ENCODE results near the gene FLRT2.

The FLRT2 gene

DNA sequence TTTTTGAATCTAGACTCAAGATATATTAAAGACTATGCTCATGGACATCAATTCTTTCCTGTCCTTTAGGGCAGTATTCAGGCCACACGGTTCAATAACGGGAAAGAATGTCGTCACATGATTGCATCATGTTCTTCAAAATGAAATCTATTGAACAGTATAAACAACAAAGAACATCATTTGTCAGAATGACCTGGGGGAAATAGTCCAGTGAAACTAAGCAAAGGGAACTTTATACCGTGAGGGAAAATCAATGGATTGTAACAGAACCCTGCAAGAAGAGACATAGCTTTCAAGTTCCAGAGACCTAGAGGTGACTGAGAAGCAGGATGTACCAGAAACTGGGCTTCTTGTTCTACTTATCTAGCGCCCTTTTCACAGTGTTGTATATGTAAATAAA lies 32.7 kb downstream of the FLRT2 start:
- no peak for DNase-seq

- DNase-seq = no peak
Measured at GRCh38 chr14:85564841-85565527, 35.0 kb downstream of the FLRT2 start.

GRCh38 chr14:85565862-85566296 lies 35.9 kb downstream of the FLRT2 start:
- no peak for DNase-seq

GRCh38 chr14:85566603-85567002 lies 36.7 kb downstream of the FLRT2 start:
- no peak for DNase-seq

- DNase-seq = no peak
Measured at GRCh38 chr14:85572011-85572410, 42.1 kb downstream of the FLRT2 start.

DNA sequence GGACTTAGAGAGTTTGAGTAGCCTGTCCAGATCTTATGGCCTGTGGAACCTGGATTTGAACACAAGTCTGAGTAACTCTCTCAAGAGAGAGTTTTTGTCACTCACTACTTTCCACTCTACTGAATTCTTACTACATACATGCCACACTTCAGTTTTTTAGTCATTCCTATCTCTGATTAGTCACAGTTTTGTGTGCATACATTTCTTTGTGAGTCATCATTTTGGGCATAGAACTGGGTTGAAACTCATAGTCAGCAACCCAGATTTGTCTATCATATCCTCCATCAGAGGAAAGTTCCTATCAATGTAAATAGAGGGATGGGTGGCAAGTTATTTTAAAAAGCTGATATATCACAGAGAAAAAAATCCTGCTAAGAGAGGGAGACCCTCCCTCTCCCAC lies 42.9 kb downstream of the FLRT2 start:
- no peak for DNase-seq

DNA sequence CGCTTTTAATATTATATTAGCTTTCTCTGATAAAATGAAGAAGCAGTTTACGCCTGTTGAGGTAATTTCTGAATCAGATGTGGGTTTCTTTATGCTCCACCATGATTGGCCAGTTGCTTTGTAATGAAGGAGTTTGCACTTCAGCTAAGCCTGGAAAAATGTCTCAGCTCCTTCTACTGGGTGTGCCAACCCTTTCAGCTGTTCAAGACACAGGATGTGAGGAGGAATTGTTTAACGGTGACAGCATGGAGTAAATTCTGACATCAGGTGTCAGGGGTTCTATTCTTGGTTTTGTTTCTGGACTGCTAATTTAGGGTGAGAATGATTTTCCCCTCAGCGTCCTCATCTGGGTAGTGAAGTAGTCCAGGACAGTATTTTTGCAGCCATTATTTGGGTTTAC lies 43.5 kb downstream of the FLRT2 start:
- DNase-seq = no peak

DNA sequence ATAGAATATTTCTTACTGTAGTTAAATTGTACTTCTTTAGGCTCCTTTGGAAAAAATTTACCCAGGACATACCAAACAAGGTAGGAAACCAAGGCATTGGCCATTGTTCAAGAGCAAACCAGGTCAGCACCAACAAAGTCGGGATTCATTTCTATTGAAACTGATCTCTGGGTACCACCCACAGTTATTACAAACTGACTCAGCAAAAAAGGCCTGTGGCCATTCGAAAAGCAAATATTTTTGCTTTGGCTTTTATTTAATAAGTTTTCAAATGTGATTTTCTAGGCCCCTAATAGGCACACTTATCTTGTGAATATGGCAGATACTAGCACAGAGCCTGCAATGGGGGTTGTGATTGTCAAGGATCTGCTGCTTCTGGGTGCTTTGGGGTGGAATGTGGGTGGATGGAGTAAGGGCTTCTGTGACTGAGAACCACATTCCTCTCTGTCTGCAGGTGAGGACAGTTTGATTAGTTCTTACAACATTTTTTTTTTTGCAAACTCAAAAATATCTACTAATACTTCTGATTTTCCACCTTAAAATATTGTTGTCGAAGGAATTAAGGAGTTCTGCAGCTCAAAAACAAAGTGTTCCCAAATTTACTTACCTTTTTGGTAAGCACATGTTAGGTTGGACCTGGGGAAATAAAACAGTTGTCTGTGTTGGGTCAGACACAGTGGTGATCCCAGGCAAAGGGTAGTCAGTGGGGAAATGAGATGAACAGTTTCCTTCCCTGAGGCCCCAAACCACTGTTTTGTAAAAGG lies 45.1 kb downstream of the FLRT2 start:
- no peak for DNase-seq

DNA sequence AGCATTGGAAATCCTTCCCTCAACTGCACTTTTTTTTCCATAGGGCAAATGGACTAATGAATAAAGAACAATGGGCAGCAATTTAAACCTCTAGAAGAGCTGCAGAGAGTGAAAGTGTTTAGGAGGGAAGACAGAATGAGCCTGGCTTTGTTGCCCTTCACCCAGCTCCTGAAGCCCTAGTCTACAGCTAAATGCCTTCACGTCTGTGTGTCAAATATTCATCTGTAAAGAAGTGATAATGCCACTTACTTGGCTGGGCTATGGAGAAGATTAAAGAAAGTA lies 45.6 kb downstream of the FLRT2 start:
- DNase-seq = no peak

DNA sequence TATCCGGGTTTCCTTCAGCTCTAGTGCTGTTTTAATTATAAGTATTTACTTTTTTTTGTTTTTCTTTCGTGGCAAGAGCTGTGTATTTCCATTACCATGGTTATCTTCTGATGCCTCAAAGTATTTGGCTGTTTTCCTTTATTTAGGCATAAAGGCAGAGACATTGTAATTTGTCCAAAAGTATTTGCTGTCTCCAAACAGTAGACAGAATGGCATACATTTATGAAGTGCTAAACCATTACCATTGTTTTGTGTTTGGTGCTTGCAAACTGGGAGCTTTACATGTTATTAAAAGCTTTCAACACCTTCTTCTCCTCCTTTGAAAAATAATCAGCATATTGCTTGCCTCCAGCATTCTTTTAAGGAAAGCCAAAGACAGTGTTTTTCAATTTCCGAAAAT lies 46.3 kb downstream of the FLRT2 start:
- DNase-seq = no peak

- DNase-seq = no peak
Measured at GRCh38 chr14:85576848-85577542, 47.1 kb downstream of the FLRT2 start.

DNA sequence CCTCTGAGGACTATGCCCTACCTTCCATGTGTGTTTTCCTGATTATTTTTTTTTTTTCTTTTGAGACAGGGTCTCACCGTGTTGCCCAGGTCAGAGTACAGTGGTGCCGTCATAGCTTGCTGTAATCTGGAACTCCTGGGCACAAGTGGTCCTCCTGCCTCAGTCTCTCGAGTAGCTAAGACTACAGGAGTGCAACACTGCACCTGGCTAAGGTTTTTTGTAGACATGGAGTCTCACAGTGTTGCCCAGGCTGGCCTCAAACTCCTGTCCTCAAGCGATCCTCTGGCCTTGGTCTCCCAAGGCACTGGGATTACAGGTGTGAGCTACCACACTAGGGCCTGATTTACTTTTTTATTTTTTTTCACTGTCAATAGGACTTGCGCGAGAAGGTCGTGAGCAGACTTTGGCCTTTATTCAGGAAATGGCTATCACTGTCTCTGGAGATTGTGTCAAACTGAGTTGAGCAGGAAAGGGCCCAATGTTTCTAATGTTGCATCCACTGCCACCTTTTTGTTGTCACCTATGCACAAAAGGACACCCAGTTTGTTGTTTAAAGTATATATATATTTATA lies 47.7 kb downstream of the FLRT2 start:
- DNase-seq = no peak

DNA sequence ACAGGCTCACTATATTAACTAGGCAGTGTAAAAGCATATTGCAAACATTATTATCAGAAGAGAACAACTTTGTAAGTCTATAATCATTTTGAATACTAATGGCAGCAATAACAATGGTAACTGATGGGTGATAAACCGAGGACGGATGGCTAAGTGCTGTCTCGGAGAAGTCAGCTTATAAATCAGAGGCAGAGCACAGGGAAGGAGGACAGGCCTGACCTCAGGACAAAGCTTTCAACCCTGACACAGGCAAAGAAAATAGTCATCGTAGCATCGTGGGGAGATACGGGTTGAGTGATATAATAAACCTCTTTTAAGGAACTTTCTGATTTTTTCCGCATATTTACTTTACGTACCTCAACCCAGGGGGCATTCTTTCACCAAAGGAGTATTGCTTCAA lies 48.4 kb downstream of the FLRT2 start:
- no peak for DNase-seq

DNA sequence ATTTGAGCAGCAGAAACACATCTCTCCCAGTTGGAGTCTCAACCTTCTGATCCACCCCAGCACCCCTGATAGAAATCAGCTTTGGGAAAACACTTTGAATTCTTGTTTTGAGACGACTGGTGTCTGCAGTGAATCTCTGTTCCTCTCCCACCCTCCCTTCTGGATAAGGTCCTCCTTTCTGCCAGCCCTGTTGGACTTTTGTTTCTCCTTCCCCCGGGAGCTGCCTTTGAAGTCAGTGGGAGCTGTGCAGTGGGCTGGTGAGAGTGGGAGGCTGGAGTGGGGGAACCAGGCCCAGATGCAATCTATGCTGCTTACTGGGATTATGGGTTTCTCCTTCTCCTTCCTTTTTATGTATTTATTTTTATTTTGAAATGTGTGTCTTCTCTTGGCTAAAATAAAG lies 49.0 kb downstream of the FLRT2 start:
- DNase-seq = no peak

GRCh38 chr14:85579942-85580341 lies 50.0 kb downstream of the FLRT2 start:
- no peak for DNase-seq

DNA sequence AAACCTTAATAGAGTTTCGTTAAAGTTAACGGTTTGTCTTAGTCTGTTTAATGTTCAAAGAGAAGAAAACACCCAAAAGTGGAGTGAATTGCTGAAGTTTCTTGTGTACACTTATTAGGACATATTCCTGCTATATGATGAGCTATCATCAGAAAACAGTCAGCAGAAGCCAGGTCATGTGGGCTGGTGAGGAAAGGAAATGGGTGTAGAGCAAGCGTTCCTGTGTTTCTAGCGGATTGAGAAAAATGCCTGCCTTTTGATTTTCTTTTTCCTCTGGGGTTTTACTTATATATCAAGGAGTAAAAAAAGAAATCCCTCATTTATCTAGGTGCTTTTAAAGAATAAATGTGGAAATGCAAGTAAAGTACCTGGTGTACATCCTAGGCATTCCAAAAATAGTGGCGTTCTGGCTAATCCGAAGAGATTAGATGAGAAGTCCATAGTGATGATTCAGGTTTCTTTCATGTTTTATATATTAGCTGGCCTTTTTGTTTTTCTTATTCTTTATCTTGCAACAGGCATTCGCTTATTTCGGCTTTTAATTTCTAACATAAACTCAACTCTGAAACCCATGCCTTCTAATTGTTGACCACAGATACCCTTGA lies 50.7 kb downstream of the FLRT2 start:
- no peak for DNase-seq

GRCh38 chr14:85581691-85582090 lies 51.7 kb downstream of the FLRT2 start:
- DNase-seq = no peak

DNA sequence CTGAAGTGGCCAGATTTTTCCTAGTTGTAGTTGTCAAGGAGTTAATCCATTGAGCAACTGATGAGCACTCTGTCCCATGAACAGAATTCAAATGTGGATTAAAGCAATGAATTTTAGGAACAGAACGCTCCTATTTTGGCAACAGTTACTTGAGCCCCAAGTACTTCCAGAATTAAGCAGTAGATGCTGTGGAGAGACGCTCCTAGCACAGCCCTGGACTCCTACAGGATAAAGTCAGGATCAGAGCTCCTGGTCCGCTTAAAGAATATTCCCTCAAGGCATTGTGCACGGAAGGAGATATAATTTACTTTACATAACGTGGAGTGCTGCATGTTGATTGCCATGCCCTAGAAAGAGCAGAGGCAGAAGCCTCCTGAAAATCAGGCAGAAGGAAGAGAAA lies 53.4 kb downstream of the FLRT2 start:
- no peak for DNase-seq

DNA sequence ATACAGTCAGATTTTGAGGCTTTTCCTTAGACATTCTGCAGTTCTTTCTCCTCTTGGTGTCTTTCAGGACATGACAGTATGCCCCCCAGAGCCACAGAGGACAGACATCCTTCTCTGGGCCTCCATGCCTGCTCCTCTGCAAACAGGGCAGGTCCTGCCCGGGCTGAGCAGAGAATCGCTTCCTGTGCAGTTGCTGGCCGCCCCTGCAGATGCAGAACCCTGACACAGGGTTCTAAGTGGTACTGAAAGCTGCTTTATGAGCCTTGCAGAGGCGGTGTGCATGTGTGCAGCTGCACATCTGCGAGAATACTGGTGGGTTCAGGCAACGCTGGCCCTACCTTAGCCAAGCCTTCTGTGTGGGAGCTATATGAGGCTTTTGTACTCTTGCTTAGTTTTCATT lies 54.5 kb downstream of the FLRT2 start:
- no peak for DNase-seq

DNA sequence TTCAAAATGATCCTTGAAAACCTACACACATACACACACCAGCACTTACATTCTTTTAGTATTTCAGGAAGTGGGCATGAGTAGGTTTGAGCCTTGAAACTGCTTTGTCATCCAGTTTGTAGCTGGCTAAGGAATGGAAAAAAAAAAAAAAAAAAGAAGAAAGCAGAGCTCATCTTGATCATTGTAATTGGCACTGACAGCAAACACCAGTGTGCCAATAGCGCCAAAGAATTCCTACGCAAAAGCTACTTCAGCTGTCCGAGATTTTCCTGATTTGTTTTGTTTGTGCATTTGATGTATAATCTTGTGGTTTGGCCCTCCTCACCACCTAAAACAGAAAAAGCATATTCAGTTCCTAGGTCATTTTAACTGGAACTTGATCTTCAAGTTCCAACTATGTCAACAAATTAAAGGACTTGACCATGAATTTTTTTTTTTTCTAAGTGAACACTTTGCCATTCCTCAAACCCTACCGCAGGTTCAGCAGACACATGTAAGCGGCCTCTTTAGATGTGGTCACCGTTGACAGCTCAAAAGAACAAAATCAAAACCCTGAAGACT lies 57.3 kb downstream of the FLRT2 start:
- DNase-seq = no peak

DNA sequence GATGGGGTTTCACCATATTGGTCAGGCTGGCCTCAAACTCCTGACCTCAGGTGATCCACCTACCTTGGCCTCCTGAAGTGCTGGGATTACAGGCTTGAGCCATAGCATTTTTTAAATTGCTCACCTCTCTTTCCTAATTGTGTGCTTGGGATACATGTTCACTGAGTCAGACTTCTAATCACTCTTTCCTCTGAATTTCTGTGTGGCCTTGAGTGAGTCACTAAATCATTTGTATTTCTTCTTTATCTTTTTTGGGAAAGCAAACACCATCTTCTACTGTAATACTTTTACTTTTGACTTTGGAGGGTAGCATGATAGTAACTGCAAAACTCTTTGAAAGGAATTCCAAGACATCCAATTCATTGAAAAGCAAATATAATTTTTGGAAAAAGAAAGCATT lies 60.8 kb downstream of the FLRT2 start:
- DNase-seq = no peak

DNA sequence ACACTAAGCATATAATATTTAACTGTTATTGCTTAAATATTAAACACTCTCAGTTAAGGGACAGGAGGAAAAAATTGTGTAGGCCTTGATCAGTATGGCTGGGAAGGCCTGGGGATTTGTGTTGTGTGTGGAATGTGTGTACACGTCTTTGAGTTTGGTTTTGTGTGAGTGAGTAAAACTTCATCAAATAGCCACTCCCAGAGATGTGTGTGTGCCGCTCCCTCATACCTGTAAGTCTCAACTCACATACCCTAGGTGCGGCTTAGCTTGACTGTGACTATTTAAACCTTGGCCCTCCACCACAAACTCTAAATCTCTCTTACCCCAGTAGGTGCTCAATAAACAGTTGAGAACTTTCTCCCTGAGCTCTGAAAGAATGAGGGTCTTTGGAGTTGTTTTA lies 64.3 kb downstream of the FLRT2 start:
- no peak for DNase-seq

DNA sequence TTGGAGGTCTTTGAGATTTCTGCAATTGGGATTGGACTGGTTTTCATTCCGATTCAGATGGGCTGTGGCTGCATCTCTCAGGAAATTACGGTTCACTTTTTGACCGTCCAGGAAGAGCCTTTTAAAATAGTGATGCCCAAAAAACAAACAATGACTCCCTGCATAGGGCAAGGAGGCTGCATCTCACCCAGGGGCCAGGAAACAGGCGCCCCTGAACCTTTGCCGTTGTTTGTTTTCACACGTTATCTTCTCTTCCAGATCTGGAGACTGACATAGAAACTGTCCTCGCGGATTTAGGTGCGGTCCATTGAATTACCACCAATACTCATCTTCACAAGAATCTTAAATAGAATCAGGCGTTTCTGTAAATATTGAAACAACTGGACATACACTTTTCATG lies 66.0 kb downstream of the FLRT2 start:
- no peak for DNase-seq

Data from right kidney (tissue), 1 donor.